ENCODE measurements around the gene SGCA.

The SGCA gene

DNA sequence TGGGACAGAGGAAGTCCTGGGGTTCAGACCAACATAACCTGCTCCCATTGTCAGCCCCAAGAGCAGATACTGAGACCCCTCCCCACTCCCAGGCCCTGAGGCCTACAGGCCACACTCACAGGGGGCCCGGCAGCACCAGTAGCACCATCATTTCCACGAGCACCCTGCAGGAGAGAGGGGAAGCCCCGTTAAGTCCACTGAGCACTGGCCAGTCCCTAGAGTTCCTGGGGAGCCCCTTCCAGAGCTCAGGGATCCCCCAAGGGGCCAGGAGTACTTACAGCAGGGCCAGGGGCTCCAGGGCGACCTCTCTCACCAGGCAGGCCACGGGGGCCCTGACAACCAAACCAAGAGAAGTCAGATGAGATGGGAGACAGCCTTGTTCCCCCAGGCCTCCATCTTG is 30.2 kb downstream of the SGCA start:
- DNase-seq: no peak

DNA sequence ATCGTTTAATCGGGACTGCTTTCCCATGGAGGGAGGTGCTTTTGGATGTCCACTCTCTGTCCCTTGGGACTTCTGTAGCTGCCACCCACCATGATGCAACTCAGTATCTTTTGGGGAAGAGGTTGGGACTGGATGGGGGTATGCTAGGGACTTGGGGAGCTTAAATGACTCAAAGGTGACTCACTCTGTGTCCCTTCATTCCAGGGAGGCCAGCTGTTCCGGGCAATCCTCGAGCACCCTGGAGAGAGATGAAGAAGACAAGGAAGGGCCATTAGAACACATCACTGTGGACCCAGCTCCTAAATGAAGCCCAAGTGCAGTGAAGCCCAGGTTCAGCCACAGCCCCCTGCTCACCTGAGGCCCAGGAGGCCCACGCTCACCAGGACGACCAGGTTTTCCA is 31.0 kb downstream of the SGCA start:
- DNase-seq: no peak

DNA sequence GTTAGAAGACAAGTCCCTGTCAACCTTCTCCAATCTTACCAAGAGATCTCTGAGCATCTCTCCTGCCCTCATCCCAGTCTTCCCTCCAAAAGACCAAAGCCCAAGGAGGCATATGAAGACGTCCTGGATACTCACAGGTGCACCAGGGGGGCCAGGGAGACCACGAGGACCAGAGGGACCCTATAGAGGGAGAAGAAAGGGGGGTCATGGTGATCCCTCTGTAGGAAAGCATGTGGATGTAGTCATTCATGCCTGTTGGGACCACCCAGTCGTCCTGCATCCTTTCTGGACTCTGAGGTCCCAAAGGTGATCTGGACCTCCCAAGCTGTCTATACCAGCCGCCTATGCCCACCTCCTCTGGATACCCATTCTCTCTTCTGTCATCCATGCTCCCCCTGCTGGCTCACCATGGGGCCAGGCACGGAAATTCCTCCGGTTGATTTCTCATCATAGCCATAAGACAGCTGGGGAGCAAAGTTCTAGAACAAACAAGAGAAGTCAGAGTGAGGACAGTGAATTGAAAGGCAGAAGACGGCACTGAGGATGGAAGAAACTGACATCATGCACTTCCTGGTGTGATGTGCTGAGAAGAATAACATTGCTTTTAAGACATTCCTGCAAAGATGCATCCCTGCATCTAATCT is 32.3 kb downstream of the SGCA start:
- DNase-seq: peak; percentile 65

DNA sequence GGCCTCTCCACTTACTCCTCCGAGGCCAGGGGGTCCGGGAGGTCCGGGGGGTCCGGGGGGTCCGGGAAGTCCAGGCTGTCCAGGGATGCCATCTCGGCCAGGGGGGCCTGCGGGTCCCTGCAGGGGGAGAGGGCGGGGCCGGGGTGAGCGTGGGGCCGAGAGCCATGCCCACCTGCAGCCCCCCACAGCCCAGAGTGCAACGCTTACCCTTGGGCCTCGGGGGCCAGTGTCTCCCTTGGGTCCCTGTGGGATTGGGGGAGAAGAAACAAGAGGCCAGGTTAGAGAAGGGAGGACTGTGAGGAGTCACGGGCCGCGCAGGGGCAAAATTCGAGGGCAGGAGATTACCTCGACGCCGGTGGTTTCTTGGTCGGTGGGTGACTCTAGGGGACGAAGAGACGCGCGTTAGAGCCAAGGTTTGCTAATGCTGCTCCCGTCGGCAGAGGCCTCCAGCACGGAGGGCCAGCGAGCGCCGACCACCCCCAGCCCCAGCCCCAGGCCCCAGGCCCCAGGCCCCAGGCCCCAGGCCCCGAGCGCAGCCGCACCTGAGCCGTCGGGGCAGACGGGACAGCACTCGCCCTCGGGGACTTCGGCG is 33.5 kb downstream of the SGCA start:
- DNase-seq: no peak

DNA sequence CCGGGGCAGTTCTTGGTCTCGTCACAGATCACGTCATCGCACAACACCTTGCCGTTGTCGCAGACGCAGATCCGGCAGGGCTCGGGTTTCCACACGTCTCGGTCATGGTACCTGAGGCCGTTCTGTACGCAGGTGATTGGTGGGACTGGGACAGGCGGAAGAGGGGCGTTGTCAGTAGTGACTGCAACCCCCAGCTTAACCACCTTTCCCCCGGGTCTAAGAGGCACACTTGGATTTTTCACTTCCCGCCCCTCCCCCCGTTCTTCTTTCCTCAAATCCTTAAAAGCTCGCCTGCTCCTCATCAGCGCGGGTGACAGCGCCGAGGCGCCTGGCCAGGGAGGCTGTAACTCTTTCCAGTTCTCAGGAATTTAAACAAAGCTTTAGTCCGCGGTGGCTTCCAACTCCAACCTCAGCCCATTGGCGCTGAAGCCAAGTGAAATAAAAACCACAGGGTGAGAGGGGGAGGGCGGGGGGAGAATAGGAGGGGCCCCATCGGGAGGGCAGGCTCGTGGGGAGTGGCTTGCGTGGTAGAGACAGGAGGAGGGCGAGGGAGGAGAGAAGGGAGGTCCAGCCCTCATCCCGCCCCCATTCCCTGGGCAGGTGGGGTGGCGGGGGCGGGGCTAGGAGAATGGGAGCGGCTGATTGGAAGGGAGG is 34.1 kb downstream of the SGCA start:
- DNase-seq: peak; percentile 37

DNA sequence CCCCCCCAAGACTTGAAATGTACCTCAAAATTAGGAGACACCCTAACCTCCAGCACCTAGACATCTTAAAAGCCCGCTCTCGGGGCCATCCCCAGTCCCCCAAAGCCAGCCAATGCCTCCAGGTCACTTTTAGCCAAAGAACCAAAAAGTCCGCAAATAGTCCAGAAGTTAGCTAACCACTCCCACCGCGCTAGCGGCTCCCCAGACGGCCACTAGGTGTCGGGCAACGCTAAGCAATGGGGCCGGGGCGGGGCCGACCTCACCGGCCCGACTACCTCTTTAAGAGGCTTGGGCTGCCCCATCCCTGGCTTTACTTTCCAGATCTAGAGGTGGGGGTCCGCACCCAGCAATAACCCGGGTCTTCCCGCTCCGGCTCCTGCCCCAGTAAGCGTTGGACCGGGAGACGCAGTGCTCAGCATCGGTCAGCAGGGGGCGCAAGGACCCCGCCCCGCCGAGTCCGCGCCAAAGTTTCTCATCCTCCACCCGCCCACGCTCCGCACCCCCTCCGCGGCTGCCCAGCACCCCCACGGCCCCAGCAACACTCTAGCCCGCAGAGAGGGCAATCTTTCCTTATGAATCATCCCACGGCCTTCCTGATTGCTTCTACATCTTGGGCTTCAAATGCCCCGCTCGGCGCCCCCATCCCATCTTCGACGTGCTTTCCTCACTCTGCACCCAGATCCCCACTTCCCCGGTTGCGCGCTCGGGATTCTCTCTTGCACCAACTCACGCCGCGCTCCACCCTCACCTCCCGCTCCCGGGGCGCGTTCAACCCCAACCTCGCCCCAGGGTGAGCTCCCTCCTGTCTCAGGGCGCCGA is 34.9 kb downstream of the SGCA start:
- peak; percentile 94 for DNase-seq

DNA sequence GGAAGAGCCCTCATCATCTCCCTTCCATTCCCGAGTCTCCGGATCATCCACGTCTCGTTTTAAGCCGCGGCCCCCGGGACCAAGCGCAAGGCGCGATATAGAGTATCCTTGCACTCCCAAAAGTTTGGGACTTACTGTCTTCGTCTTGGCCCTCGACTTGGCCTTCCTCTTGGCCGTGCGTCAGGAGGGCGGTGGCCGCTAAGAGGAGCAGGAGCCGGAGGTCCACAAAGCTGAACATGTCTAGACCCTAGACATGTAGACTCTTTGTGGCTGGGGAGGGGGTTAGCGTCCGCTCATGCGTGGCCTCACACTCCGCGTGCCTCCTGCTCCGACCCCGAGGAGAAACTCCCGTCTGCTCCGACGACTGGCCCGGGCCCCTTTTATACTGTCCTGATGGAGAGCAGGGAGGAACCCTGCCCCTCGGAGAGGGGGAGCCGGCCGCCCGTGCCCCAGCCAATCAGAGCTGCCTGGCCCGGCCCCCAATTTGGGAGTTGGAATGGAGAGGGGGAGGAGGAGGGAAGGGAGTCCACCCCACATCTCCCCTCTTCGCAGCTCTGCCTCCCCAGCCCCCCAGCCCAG is 35.6 kb downstream of the SGCA start, which contains the start of gene COL1A1:
TSS of gene COL1A1 (minus strand) at position 356 of the 579 bp plus-strand sequence. CDS start at position 238, 118 bp downstream.
- no peak for DNase-seq

DNA sequence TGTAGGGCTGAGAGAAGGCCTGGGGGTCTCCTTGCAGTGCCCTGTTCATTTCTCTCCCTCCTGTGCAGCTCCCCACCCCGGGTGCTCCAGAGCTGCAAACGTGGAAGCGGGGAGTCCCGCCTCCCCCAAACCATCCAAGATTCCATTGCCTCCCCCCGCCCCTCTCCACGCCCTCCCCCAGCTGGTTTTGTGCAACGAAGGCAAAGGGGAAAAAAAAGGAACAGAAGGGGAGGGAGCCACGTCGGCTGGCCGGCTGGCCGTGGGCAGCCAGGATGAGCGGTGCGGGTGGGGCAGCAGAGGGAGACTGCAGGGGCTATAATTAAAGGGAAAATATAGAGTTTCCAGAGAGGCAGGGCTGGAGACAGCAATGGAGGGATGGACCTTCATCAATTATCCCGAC is 37.3 kb downstream of the SGCA start:
- no peak for DNase-seq

DNA sequence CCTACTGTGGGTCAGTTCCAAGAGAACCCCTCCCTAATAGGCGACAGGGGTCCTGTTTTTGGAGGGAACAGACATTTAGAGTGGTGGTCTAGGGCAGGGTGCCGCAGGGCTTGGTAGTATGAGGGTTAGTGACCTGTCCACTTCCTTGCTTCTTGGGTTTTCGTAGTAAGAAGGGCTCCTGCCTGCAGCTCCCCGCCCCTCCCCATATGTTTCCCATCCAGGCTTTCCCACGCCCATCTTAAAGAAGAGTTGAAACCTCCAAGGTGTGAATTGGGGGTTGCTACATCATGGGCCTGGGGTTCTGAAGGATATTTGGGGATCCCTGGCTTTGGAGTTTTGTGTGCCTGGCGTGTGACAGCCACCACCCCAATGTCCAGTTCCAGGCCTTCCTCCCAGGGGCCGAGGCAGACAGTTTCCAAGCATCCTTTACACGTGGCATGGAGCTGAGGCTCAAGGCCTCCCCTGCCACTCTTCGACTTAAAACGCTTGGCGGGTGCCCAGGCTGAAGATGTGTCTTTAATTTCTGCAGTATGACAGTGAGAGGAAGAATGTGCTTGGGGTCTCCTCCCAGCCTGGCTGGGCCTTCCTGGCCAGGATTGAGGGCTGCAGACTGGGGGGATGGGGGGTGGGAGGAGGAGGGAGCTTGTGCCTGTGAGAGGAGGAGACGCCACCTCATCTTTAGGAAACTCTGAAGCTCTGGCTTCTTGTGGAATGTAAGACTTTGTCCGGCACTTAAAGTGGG is 38.0 kb downstream of the SGCA start:
- no peak for DNase-seq

DNA sequence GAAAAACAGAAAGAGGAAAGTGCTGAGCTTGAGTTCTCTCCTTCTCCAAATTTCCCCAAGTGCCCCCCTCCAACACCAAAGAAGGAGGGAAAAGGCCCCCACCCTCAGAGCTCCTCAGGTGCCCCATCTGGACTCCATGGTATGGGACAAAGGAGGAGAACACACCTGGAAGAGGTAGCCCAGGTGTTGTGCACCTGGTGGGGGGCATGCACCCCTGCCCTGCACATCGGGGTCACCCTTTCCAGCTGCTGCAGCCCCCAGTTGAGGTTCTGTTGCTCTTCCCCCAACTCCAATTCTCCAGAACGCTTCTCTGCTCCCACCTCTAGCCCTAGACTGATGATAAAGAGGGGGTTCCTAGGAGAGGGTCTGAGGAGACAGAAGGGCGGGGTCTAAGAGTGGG is 38.6 kb downstream of the SGCA start:
- DNase-seq: no peak

DNA sequence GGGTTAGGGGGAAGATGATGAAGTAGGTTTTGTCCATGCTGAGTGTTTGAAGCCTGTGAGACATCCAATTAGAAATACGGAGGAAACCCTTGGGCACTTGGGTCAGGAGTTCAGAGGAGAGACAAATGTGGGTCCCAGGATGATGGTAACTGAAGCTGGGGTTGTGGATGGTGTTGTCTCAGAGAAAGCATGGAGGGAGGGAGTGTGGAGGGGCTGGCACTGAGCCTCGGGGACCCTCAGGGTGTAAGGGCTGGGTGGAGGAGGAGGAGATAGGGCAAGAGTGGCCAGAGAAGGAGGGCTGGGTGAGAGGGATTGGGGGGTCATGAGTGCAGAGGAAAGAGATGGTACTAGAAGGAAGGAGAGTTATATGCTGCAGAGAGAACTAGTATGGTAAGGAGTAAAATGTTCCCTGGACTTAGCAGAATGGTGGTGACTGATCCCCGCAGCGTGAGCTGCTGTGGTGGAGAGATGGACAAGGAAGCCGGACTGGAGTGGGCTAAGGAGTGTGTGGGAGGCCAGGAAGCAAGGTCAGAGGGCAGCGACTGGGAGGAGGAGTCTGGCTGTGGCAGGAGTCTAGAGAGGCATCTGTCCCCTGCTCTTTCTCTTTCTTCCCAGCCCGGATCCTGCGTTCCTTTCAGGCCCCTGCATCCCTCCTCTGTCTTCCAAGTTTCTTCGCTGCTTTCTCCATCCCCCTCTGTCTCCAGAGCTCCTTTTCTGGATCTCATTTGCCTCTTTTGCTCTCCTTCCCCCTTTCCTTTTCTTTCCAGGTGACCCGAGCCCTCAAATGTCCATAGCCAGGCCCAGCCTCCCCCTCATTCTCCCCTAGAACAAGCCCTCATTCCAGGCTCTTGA is 39.5 kb downstream of the SGCA start:
- DNase-seq: no peak

DNA sequence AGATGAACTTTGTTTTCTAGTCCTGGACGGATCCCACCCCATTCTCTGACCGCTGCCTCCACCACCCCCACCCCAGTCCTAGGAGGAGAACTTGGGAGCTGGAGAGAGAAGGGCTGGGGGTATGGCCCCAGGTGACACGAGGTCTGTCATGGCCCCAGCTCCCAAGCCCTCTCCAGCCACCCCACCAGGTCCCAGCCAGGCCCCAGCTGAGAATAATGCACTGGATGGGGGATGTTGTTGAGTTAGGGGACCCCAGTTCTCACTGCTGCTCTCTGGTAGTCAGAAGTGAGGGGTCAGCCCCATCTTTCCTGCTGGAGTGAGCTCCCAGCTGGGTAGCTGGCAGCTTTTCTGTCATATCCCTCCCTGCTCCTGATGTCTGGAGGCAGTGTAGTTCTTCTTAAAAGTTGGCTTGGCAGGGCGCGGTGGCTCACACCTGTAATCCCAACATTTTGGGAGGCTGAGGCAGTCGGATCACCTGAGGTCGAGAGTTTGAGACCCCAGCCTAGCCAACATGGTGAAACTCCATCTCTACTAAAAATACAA is 40.2 kb downstream of the SGCA start:
- no peak for DNase-seq

DNA sequence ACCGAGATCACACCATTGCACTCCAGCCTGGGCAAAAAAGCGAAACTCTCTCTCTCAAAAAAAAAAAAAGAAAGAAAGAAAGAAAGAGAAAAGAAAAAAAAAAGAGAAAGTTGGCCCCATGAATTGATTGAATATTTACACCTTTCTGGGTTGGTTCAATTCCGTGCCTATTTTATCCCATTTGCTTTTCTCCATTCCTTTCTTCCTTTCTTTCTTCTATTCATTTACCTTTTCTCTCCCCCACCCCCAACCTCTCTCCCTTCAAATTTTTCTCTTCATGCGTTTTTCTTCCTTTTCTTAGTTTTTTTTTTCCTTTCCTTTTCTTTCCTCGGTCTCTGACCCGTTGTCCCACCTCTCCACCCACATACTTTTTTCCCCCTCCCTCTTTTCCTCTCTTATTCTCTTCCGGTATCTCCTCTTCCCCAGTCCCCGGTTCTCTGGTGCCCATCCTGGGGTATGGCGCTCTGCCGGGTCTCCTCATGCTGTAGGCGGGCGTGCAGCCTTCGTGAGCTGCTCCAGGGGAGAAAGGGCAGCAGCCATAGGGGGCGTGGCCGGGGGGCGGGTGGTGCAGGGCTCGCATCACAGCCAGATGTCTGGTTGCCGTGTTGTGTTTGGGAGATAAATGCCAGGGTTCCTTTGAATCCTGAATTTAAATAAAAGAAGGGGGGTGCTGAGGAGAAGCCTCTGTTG is 40.9 kb downstream of the SGCA start:
- peak; percentile 42 for DNase-seq

DNA sequence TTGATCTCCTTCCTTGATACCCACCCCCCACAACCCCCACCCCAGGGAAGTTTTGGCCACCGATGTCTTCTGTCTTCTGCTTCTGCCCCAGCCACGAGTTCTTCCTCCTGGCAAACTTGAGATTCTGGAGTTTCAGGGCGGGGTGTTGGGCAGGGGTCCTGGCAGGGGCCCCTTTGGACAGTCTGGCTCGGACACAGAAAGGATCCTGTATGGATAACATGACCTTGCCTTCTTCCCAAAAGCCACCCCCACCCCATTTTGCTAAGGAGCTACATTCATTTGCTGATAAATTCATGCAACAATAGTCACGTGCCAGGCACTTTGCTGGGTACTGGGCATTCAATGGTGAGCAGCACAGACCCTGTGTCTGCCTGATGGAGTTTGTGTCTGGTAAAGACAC is 41.5 kb downstream of the SGCA start:
- DNase-seq: no peak

DNA sequence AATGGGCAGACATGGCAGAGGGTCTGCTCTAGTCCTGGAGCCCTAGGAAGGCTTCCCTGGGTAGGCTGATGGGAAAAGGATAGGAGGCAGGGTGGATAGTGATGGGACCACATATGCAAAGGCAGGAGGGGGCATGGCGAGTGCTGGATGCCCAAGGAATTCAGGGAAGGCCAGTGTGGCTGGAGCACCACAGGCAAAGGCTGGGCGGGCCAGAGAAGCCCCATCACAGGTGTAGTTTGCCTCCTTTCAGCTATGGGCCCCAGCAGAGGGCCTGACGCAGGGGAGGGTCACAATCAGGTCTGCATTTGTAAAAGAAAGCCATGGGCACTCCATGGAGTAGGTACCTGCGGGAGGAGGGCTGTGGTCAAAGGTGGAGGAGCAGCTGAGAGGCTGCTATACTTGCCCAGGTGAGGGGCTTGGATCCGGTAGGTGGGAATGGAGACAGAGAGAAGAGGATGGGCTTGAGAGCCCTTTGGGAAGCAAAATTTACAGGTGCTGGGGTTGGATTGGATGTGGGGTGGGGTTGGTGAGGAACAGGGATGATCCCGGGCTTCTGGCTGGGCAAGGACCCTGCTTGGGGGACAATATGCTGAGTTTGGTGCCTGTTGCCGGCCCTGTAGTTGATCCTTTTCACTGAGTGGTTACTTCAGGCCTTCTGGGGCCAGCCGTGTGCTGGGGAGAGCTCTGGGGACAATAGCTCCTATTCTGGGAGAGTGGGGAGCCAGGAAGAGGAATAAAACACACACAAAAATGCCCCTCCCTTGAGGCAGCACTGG is 42.2 kb downstream of the SGCA start:
- no peak for DNase-seq

DNA sequence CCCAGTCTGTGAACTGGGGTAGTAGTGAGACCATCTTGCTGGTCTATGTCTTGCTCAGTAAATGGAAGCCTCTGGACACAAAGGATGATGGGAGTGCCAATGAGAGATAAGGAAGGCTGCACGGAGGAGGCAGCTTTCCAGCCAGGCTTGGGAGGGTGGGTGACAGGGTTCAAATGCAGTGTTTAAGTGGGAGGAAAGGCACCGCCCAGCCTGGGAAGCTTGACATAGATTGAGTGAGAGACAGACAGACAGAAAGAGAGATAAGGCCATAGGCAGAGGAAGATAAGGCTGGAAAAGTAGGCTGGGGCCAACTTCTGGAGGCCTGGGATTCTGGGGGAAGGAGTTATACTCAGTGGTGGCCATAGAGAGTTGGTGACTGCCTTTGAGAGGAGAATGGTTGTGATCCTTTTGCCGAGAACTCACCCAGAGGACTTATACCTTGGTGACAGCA is 42.8 kb downstream of the SGCA start:
- no peak for DNase-seq

DNA sequence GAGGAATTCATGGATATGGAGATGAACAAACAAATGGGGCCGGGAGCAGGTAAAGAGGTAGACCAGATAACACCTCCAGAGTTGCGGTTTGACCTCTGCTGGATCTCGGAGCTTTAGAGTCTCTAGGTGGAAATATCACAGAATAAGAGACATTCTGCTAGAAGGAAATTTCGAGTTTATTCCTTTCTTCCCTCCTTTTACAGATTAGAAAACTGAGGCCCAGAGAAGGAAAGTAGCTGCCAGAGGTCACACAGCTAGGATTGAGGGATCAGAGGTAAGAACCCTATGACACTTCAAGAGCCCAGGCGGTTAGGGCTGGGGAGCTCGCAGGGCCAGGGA is 43.3 kb downstream of the SGCA start:
- no peak for DNase-seq

DNA sequence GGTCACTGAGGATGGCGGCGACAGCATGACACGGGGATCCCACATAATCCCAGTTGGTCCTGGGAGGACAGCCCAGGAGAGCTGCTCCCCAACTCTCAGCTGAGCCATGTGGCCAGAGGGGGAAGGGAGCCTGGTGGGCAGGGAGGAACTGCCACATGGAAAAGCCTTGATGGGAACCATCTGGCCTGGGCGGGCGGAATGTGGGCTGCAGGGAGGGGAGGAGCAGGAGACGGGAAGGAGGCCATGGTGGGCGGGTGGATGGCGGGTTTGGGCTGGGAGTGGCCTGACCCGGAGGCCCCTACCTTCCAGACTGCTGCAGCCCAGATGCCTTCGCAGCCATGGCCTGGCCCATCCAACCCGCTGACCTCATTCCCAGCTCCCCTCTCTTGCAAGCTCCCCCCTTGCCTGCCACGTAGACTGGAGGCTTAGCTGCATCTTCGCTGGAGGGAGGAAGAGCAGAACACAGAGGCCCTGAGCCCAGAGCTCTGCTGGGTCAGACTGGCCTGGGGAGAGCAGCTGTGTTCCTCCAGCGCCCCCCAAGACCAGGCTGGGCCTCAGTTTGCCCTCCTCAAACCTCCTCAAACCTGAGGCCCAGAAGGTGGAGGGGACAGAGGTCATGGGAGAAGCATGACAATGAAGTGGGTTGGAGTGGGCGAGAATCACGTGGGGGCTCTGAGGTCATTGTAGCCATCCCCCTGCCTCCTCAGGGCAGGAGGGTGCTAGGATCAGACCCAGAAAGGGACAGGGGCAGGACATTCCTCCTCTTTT is 43.9 kb downstream of the SGCA start:
- peak; percentile 84 for DNase-seq
